ENCODE results near the gene KAZN. TPM values are rescaled to one million over a fixed set of nuclear protein-coding genes. Genes with fewer than 3 reads are reported as not detected.

Gene KAZN
- total RNA-seq, 3 donors from 2014 or later, result 12.2 to 16.4 (median 16.2) TPM

GRCh38 chr1:14599183-14599791 is 802 bp downstream of the KAZN start:
- no peak for DNase-seq (ENCODE audit: low spot score in 2 of 2)
- H3K27me3 ChIP-seq, result peaks cover 3 to 11% of the 10 kb centered on the region in 2 donors
- peak overlapping the region in 1 of 2 donors; percentile 66 for H3K27ac ChIP-seq
- no peaks in the 10 kb centered on the region for H3K36me3 ChIP-seq
- intact Hi-C loops (cut with DNase I; ENCODE audit: low total_unique reads), result no loop called here
- H3K4me3 ChIP-seq, result peak overlapping the region; percentile 44 to 80 (median 66)
- peaks cover 0 to 4% of the 10 kb centered on the region in 2 donors for H3K4me1 ChIP-seq
- no peaks in the 10 kb centered on the region for H3K9me3 ChIP-seq
- TF ChIP-seq CTCF (IDR thresholded peaks at IDR 0.05) (no peak), POLR2AphosphoS5 (IDR thresholded peaks at IDR 0.05) (no peak)

GRCh38 chr1:14599800-14600199 is 1.3 kb downstream of the KAZN start:
- H3K36me3 ChIP-seq, result no peaks in the 10 kb centered on the region
- H3K4me1 ChIP-seq, result peaks cover 0 to 4% of the 10 kb centered on the region in 2 donors
- intact Hi-C loops (cut with DNase I; ENCODE audit: low total_unique reads), result no loop called here
- H3K4me3 ChIP-seq, result peak overlapping the region; percentile 44 to 80 (median 66)
- TF ChIP-seq CTCF (IDR thresholded peaks at IDR 0.05) (no peak), POLR2AphosphoS5 (IDR thresholded peaks at IDR 0.05) (no peak), POLR2A (IDR thresholded peaks at IDR 0.05) (no peak)
- no peaks in the 10 kb centered on the region for H3K9me3 ChIP-seq
- H3K27ac ChIP-seq, result no peak overlapping the region
- no peak for DNase-seq (ENCODE audit: low spot score in 2 of 2)
- peaks cover 3 to 11% of the 10 kb centered on the region in 2 donors for H3K27me3 ChIP-seq

- H3K4me3 ChIP-seq, result peak overlapping the region in 1 of 3 donors; percentile 80
- TF ChIP-seq CTCF (IDR thresholded peaks at IDR 0.05) (no peak), POLR2AphosphoS5 (IDR thresholded peaks at IDR 0.05) (no peak)
- no peak overlapping the region for H3K27ac ChIP-seq
- no peaks in the 10 kb centered on the region for H3K36me3 ChIP-seq
- H3K9me3 ChIP-seq, result no peaks in the 10 kb centered on the region
- peaks cover 0 to 4% of the 10 kb centered on the region in 2 donors for H3K4me1 ChIP-seq
- DNase-seq (ENCODE audit: low spot score in 2 of 2), result no peak
- peaks cover 3 to 11% of the 10 kb centered on the region in 2 donors for H3K27me3 ChIP-seq
- intact Hi-C loops (cut with DNase I; ENCODE audit: low total_unique reads), result no loop called here
These were observed 2.1 kb downstream of the KAZN start for GRCh38 chr1:14600405-14601112.

GRCh38 chr1:14602136-14602535 is 3.7 kb downstream of the KAZN start:
- Histone ChIP-seq H3K27ac (no peak overlapping the region), H3K27me3 (peaks cover 3 to 11% of the 10 kb centered on the region in 2 donors), H3K4me1 (peaks cover 0 to 4% of the 10 kb centered on the region in 2 donors), H3K4me3 (peak overlapping the region in 1 of 3 donors; percentile 32), H3K9me3 (no peaks in the 10 kb centered on the region), H3K36me3 (no peaks in the 10 kb centered on the region)
- TF ChIP-seq CTCF (IDR thresholded peaks at IDR 0.05) (no peak), POLR2A (IDR thresholded peaks at IDR 0.05) (no peak), POLR2AphosphoS5 (IDR thresholded peaks at IDR 0.05) (no peak)
- intact Hi-C loops (cut with DNase I; ENCODE audit: low total_unique reads), result no loop called here
- peak in 1 of 2 donors; percentile 49 for DNase-seq (ENCODE audit: low spot score in 2 of 2)

- intact Hi-C loops (cut with DNase I; ENCODE audit: low total_unique reads), result no loop called here
- Histone ChIP-seq H3K27ac (no peak overlapping the region), H3K4me3 (no peak overlapping the region), H3K36me3 (no peaks in the 10 kb centered on the region), H3K27me3 (peaks cover 0 to 7% of the 10 kb centered on the region in 2 donors), H3K9me3 (no peaks in the 10 kb centered on the region), H3K4me1 (peaks cover 0 to 4% of the 10 kb centered on the region in 2 donors)
- TF ChIP-seq CTCF (IDR thresholded peaks at IDR 0.05) (no peak), POLR2A (IDR thresholded peaks at IDR 0.05) (no peak), POLR2AphosphoS5 (IDR thresholded peaks at IDR 0.05) (no peak)
- DNase-seq (ENCODE audit: low spot score in 2 of 2), result no peak
These were observed 5.2 kb downstream of the KAZN start for GRCh38 chr1:14603645-14604044.
